ENCODE measurements around the gene GAS1. TPM values are rescaled to one million over a fixed set of nuclear protein-coding genes. Genes with fewer than 3 reads are reported as not detected.

The GAS1 gene
- total and polyA plus RNA-seq, 4 donors, result 3.6 to 111 (median 57.2) TPM

DNA sequence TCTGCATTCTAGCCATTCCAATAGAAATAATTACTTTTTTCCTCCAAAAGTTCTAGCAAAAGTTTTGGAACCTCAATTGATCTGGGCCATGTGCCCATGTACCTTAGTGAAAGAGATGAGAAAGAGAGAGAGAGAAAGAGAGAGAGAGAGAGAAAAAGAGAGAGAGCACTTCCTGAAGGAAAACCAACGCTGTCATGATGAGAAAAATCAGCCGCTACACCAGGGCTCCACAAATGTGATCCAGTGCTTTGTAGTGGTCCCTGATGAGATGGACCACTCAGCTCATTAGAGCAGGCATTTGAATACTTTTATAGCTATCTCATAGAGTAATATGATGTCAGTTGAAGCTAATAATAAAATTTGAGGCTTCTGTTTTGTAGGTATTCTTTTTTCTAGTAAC, 7.7 kb upstream of the GAS1 start:
- H3K4me1 ChIP-seq (ENCODE audit: control insufficient read depth in 1 of 2, insufficient read depth in 2 of 2, low read length in 2 of 2), result no peaks in the 10 kb centered on the region
- H3K27me3 ChIP-seq (ENCODE audit: control insufficient read depth in 1 of 2, insufficient read depth in 2 of 2, low read length in 1 of 2), result no peaks in the 10 kb centered on the region
- intact Hi-C loops (cut with DNase I), result no loop called here
- WGBS, 2 donors, result 90 to 91% methylated on average over 2 of the region's 2 CpGs
- no peak for ATAC-seq (ENCODE audit: low FRiP score)
- H3K27ac ChIP-seq (ENCODE audit: low read depth in 1 of 2, low read length in 2 of 2), result no peak overlapping the region
- H3K9me3 ChIP-seq (ENCODE audit: control insufficient read depth, low read length), result no peaks in the 10 kb centered on the region
- H3K4me3 ChIP-seq (ENCODE audit: low read length in 2 of 2), result no peak overlapping the region
- DNase-seq, result no peak
- H3K36me3 ChIP-seq (ENCODE audit: control insufficient read depth in 1 of 2, insufficient read depth in 2 of 2, low read length in 1 of 2), result no peaks in the 10 kb centered on the region

DNA sequence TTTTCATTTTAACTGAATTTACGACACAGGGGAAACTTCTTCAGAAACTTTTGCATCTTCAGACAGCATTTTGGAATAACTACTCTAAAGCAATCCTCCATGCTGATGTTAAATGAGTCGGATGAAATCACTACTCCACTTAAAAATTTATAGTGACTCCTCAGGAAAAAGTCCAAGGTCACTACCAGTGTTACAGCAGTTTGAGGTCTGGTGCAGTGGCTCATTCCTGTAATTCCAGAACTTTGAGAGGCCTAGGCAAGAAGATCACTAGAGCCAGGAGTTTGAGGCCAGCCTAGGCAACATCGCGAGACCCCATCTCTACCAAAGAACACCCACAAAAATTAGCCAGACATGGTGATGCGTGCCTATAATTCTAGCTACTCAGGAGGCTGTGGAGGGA, 5.9 kb upstream of the GAS1 start:
- WGBS, 2 donors, result 92 to 95% methylated on average over 5 of the region's 5 CpGs

DNA sequence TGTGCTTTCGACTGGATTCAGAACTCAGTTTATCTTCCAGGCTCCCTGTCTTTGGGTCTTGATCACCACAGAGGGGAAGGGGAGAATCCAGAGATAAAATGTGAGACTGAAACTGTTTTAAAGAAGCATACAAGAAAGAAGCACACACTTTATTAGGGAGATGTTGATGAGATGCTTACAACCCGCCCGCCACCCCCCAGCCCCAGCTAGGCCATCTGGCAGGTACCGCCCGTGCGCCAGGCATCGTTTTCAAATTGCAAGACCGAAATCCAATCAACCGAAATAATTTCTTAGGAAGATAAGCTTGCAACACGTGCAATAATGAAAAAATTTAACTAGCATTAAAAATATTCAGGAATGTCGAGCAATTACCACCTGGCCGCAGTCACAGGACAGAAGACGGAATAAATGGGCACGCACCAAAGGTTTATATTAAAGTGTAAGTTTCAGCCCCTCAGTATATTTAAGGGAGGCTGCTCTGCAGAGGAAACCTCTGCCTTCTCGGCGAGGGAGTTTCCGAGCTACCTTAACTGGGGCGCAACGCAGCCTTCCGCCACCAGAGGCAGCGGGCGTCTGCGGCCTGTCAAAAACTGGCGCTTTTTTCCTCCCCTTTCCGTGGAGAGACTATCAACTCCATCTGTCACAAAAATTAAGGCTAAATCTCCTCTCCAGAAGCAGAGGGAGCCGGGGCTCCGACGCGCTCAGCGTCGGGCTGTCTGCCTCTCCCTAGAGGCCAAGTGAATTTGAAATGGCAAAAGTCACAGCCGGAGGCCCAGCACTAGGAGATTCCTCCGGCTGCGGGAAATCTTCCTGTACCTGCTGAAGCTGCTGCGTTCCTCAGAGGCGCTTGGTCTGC, 996 bp upstream of the GAS1 start:
- DNase-seq, result peak; percentile 88 to 93
- WGBS, 2 donors, result 0% methylated on average over 36 of the region's 36 CpGs

More for the DNA sequence above, 5.9 kb upstream of the GAS1 start:
- DNase-seq (no peak), ATAC-seq (ENCODE audit: low FRiP score) (no peak)
- Histone ChIP-seq H3K27me3 (ENCODE audit: control insufficient read depth in 1 of 2, insufficient read depth in 2 of 2, low read length in 1 of 2) (no peaks in the 10 kb centered on the region), H3K4me3 (ENCODE audit: low read length in 2 of 2) (no peak overlapping the region), H3K9me3 (ENCODE audit: control insufficient read depth, low read length) (no peaks in the 10 kb centered on the region), H3K36me3 (ENCODE audit: control insufficient read depth in 1 of 2, insufficient read depth in 2 of 2, low read length in 1 of 2) (no peaks in the 10 kb centered on the region), H3K27ac (ENCODE audit: low read depth in 1 of 2, low read length in 2 of 2) (no peak overlapping the region), H3K4me1 (ENCODE audit: control insufficient read depth in 1 of 2, insufficient read depth in 2 of 2, low read length in 2 of 2) (no peaks in the 10 kb centered on the region)
- intact Hi-C loops (cut with DNase I), result no loop called here

DNA sequence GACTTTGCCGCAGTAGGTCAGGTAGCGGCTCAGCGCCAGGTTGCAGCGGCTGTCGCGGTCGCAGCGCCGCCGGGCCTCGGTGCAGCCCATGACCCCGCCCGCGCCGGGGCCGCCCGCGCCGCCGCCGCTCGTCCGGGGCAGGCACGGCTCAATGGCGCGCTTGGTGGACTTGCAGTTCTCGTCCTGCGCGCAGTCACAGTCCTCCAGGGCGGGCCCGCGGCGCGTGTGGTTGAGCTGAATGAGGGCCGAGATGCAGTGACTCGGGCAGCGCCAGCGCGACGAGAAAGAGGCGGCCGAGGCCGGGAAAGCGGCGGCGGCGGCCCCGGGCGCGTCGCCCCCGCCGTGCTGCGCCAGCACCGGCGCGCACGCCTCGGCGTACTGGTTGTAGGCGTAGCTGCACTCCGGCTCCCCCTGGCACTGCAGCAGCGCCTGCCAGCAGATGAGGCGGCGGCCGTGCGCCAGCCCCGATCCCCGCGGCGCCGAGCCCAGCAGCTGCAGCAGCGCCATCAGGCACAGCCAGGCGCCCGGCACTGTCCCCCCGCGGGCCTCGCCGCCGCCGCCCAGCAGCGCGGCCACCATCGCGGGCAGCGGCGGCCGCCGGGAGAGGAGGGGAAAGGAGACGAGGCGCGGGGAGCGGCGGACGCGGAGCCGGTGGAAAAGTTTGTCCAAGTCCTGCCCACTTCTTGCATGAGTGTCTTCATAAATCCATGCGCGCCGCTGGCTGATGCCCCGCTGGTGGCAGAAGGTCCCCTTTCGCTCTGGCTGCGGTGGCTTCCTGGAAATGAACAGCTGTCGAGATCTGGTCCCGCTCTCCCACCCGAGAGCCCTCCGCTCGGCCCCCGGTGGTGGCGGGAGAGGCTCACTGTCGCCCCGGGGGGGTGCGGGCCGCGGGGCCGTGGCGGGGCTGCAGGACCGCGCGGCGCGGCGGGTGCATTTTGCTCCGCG, 833 bp downstream of the GAS1 start:
- H3K36me3 ChIP-seq (ENCODE audit: control insufficient read depth in 1 of 2, insufficient read depth in 2 of 2, low read length in 1 of 2), result no peaks in the 10 kb centered on the region
- DNase-seq (peak; percentile 85 to 87), ATAC-seq (ENCODE audit: low FRiP score) (peak; percentile 3)
- WGBS, 2 donors, result 0 to 1% methylated on average over 83 to 125 of the region's 125 CpGs
- intact Hi-C loops (cut with DNase I), result loop anchor here (5.0 to 10.0 kb wide), 6 partner anchors 116 to 462 kb away; no protein-coding TSS in a partner anchor
- H3K27me3 ChIP-seq (ENCODE audit: control insufficient read depth in 1 of 2, insufficient read depth in 2 of 2, low read length in 1 of 2), result no peaks in the 10 kb centered on the region
- peak overlapping the region; percentile 98 to 99 for H3K4me3 ChIP-seq (ENCODE audit: low read length in 2 of 2)
- no peaks in the 10 kb centered on the region for H3K9me3 ChIP-seq (ENCODE audit: control insufficient read depth, low read length)
- H3K4me1 ChIP-seq (ENCODE audit: control insufficient read depth in 1 of 2, insufficient read depth in 2 of 2, low read length in 2 of 2), result no peaks in the 10 kb centered on the region
- peak overlapping the region; percentile 95 to 97 for H3K27ac ChIP-seq (ENCODE audit: low read depth in 1 of 2, low read length in 2 of 2)

More for the DNA sequence above, 996 bp upstream of the GAS1 start:
- Histone ChIP-seq H3K9me3 (ENCODE audit: control insufficient read depth, low read length) (no peaks in the 10 kb centered on the region), H3K4me1 (ENCODE audit: control insufficient read depth in 1 of 2, insufficient read depth in 2 of 2, low read length in 2 of 2) (no peaks in the 10 kb centered on the region), H3K27ac (ENCODE audit: low read depth in 1 of 2, low read length in 2 of 2) (peak overlapping the region in 1 of 2 donors; percentile 61), H3K27me3 (ENCODE audit: control insufficient read depth in 1 of 2, insufficient read depth in 2 of 2, low read length in 1 of 2) (no peaks in the 10 kb centered on the region), H3K4me3 (ENCODE audit: low read length in 2 of 2) (peak overlapping the region; percentile 55 to 99), H3K36me3 (ENCODE audit: control insufficient read depth in 1 of 2, insufficient read depth in 2 of 2, low read length in 1 of 2) (no peaks in the 10 kb centered on the region)
- intact Hi-C loops (cut with DNase I), result loop anchor here (1.0 to 10.0 kb wide), 10 partner anchors 88 to 464 kb away; no protein-coding TSS in a partner anchor
- peak; percentile 80 for ATAC-seq (ENCODE audit: low FRiP score)

DNA sequence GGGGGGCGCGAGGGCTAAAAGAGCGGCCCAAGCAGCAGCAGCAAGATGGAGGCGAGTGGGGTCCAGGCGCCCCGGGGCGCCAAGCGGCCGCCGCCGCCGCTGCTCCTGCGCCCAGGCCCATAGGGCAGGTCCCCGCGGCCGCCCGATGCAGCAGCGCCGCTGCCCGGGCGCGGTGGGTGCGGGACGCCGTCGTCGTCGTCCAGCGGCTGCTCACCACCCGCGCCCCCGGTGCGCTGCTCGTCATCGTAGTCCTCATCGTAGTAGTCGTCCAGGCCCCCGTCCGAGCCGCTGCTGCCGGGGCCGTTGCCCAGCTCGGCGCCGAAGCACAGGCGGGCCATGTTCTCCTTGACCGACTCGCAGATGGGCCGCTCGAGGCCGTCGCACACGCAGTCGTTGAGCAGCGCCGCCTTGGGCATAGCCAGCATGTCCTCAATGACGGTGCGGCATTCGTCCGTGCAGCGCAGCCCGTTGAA, 1.5 kb downstream of the GAS1 start:
- intact Hi-C loops (cut with DNase I), result loop anchor here (5.0 to 10.0 kb wide), 6 partner anchors 117 to 461 kb away; no protein-coding TSS in a partner anchor
- DNase-seq, result peak in 1 of 2 donors; percentile 86
- Histone ChIP-seq H3K27ac (ENCODE audit: low read depth in 1 of 2, low read length in 2 of 2) (peak overlapping the region; percentile 95 to 97), H3K9me3 (ENCODE audit: control insufficient read depth, low read length) (no peaks in the 10 kb centered on the region), H3K4me1 (ENCODE audit: control insufficient read depth in 1 of 2, insufficient read depth in 2 of 2, low read length in 2 of 2) (no peaks in the 10 kb centered on the region), H3K27me3 (ENCODE audit: control insufficient read depth in 1 of 2, insufficient read depth in 2 of 2, low read length in 1 of 2) (no peaks in the 10 kb centered on the region), H3K36me3 (ENCODE audit: control insufficient read depth in 1 of 2, insufficient read depth in 2 of 2, low read length in 1 of 2) (no peaks in the 10 kb centered on the region), H3K4me3 (ENCODE audit: low read length in 2 of 2) (peak overlapping the region; percentile 98 to 99)
- no peak for ATAC-seq (ENCODE audit: low FRiP score)
- 0% methylated on average over 60 to 62 of the region's 62 CpGs for WGBS, 2 donors

DNA sequence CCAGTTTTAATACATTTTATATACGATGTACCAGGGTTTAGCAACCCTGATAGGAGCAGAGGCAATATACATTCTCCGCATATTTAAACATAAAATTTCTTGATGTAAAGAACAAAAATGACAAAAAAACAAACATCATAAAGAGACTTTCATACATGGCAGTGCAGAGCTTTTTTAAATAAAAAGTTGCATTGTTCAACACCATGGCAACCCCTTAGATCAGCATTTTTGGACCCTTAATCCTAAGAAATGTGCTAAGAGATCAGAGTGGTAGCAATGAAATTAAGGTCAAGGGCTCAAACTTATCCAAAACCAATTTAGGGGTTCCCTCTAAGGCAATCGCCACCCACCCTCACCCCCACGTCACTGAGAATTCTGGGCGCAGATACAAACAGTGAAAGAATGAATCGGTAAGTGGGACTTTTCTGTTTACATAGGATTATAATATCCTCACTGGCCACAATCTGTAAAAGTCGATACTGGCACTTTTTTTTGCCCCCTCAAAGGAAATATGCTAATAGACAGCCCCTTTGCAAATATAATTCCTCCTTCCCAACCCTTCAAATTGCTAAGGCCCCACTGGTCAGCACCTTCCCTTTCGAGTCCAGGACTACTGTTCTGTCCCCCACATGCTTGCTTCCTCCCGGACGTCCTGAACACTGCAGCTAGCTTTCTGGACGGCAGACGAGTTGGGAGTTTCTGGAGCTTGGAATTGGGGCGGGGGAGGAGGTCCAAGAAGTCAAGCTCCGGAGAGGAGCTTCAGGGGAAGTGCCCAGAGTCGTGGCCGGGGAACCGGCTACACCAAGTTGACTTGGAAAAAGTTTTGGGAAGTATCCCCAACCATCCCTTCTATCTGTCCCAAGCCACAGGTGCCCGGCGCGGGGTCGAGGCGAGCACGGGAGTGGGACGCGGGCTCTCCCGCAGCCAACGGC, 2.2 kb downstream of the GAS1 start:
- H3K4me3 ChIP-seq (ENCODE audit: low read length in 2 of 2), result peak overlapping the region; percentile 98 to 99
- ATAC-seq (ENCODE audit: low FRiP score) (no peak), DNase-seq (peak in 1 of 2 donors; percentile 55)
- no peaks in the 10 kb centered on the region for H3K4me1 ChIP-seq (ENCODE audit: control insufficient read depth in 1 of 2, insufficient read depth in 2 of 2, low read length in 2 of 2)
- H3K27me3 ChIP-seq (ENCODE audit: control insufficient read depth in 1 of 2, insufficient read depth in 2 of 2, low read length in 1 of 2), result no peaks in the 10 kb centered on the region
- no peaks in the 10 kb centered on the region for H3K9me3 ChIP-seq (ENCODE audit: control insufficient read depth, low read length)
- WGBS, 2 donors, result 16 to 18% methylated on average over 26 to 27 of the region's 27 CpGs
- no peaks in the 10 kb centered on the region for H3K36me3 ChIP-seq (ENCODE audit: control insufficient read depth in 1 of 2, insufficient read depth in 2 of 2, low read length in 1 of 2)
- intact Hi-C loops (cut with DNase I), result loop anchor here (5.0 to 10.0 kb wide), 6 partner anchors 117 to 460 kb away; no protein-coding TSS in a partner anchor
- H3K27ac ChIP-seq (ENCODE audit: low read depth in 1 of 2, low read length in 2 of 2), result peak overlapping the region; percentile 95 to 97

DNA sequence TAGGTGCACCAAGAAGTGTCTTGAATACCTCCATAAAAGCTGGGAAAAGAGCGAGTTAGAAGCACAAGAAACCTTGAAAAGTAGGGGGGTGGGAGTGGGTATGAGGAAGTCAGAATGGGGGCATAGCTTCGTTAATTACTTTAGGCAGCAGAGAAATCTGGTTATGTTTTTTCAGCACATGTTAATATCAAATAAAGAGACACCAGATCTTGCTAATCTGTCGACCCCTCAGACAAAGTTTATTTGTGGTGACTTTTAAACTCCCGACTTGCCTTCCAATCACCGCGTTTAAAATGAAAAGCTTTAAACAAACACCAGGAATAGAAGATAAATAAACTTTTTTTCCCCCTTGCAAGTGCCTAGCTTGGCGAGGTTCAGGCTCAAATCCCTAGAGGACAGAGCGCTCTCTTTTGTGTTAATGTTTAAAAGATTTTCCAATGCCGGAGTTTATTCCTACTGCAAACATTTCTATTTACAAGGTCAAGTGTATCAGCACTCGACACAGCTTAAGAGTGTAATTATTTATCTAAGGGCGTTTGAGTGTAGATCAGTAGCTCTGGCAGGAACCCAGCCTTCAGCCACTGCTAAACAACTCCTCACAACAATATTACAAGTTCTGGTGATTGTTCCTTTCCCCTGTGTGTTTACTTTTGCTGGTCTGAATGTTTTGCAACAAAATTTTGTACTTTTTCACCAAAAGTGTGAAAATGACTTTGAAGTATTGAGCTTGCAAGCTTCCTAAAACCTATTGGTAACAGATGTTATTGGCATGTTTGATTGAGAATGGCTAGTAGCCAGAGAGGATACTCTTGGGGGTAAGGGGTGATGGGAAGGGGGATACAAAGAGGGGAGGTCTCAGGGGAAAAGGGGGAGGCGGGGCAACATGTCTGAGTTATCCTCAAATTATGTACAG, 3.8 kb downstream of the GAS1 start:
- Histone ChIP-seq H3K36me3 (ENCODE audit: control insufficient read depth in 1 of 2, insufficient read depth in 2 of 2, low read length in 1 of 2) (no peaks in the 10 kb centered on the region), H3K27me3 (ENCODE audit: control insufficient read depth in 1 of 2, insufficient read depth in 2 of 2, low read length in 1 of 2) (no peaks in the 10 kb centered on the region), H3K4me3 (ENCODE audit: low read length in 2 of 2) (no peak overlapping the region), H3K4me1 (ENCODE audit: control insufficient read depth in 1 of 2, insufficient read depth in 2 of 2, low read length in 2 of 2) (no peaks in the 10 kb centered on the region), H3K9me3 (ENCODE audit: control insufficient read depth, low read length) (no peaks in the 10 kb centered on the region), H3K27ac (ENCODE audit: low read depth in 1 of 2, low read length in 2 of 2) (no peak overlapping the region)
- no peak for ATAC-seq (ENCODE audit: low FRiP score)
- WGBS, 2 donors, result 29 to 33% methylated on average over 12 of the region's 12 CpGs
- intact Hi-C loops (cut with DNase I), result loop anchor here (10.0 kb wide), 4 partner anchors 209 to 459 kb away; no protein-coding TSS in a partner anchor
- DNase-seq, result no peak

Data from aorta (tissue), 5 donors.